HG03060 (cell line): ENCODE measurements around the gene MAP3K2.
A peak's percentile ranks its signal among the peaks of the same experiment; 100 is the strongest.

ENCODE experiments used
- ATAC-seq: cut with Tn5 transposase; IDR thresholded peaks from one replicate; pipeline ENCODE4 v1.9.1; 2021; ENCODE audit warnings: low read depth, moderate number of reproducible peaks; ENCODE audit not compliant: unreplicated experiment

Gene MAP3K2

GRCh38 chr2:127387655-127388422 is at the start of gene MAP3K2:
MAP3K2 (minus strand) TSS chr2:127387975; CDS start chr2:127343129, 44,846 bp downstream.
- ATAC-seq, result peak; percentile 42

- ATAC-seq, result no peak
These were observed 49.3 kb upstream of the MAP3K2 start for GRCh38 chr2:127437056-127437455.

GRCh38 chr2:127434515-127434914 is 46.7 kb upstream of the MAP3K2 start:
- ATAC-seq, result no peak

GRCh38 chr2:127431408-127432023 is 43.7 kb upstream of the MAP3K2 start:
- ATAC-seq, result no peak

GRCh38 chr2:127429844-127430425 is 42.2 kb upstream of the MAP3K2 start:
- ATAC-seq, result no peak

GRCh38 chr2:127429291-127429690 is 41.5 kb upstream of the MAP3K2 start:
- no peak for ATAC-seq

- ATAC-seq, result no peak
These were observed 41.0 kb upstream of the MAP3K2 start for GRCh38 chr2:127428815-127429109.

- no peak for ATAC-seq
These were observed 40.5 kb upstream of the MAP3K2 start for GRCh38 chr2:127428057-127428814.

- no peak for ATAC-seq
These were observed 39.7 kb upstream of the MAP3K2 start for GRCh38 chr2:127427376-127428056.

- ATAC-seq, result no peak
These were observed 39.0 kb upstream of the MAP3K2 start for GRCh38 chr2:127426501-127427354.

- no peak for ATAC-seq
These were observed 38.0 kb upstream of the MAP3K2 start for GRCh38 chr2:127425540-127426490.

- no peak for ATAC-seq
These were observed 37.1 kb upstream of the MAP3K2 start for GRCh38 chr2:127424598-127425520.

- ATAC-seq, result no peak
These were observed 36.1 kb upstream of the MAP3K2 start for GRCh38 chr2:127423880-127424279.

- ATAC-seq, result no peak
These were observed 35.7 kb upstream of the MAP3K2 start for GRCh38 chr2:127423478-127423843.

GRCh38 chr2:127422559-127423477 is 35.0 kb upstream of the MAP3K2 start:
- no peak for ATAC-seq

- no peak for ATAC-seq
These were observed 34.2 kb upstream of the MAP3K2 start for GRCh38 chr2:127421871-127422558.
